HuH-7.5 (cell line): ENCODE results near the gene SEMA3B.
A peak's percentile ranks its signal among the peaks of the same experiment; 100 is the strongest.
"Not testable (repeated sequence)": the region's sequence is repeated elsewhere in the genome, so short reads cannot be mapped to it uniquely, and the experiment has no call there.

Source experiments
- DNase-seq: peaks from one replicate; pipeline ENCODE4 v3.0.0; 2011; ENCODE audit warnings: low spot score

Gene SEMA3B

GRCh38 chr3:50294089-50294488, 25.1 kb downstream of the SEMA3B start:
- DNase-seq: no peak

- no peak for DNase-seq
Observed at GRCh38 chr3:50294492-50295403, 25.8 kb downstream of the SEMA3B start.

DNA sequence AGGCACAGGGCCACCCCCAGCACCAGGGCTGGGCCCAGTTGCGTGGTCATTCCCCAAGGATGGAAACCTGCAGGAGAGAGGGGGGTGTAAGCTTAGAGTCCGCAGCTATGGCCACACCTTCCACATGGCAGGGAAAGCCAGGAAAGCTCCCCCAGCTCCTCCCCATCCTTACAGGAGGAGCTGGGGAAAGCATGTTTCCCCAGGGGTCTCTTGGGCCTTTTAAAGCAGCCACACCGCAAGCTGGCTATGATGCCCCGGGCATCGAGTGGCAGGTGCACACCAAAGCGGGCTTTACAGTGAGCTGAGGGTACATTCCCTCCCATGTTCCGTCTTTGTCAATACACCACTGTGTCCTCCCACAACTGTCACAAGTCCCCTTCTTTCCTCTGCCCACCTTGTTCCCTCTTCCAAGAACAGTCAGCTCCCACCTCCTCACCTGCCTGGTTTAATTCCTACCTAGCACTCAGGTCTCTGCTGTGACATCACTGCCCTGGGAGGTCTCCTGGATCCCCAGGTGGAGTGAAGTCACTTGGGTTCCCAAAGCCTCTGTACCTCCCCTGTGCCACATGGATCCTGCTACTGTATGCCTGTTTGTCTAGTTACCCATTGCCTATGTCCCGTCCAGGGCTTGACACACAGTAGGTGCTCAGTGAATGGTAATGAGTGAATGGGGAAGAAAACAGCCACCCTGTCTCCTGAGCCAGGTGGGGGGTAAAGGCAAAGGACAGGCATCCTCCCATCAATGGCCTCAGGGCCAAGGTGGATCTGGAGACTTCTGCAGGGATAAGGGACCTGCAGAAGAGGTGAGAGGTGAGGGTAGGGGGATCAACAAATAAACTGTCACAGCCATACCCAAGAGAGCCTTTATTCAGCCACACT, 26.8 kb downstream of the SEMA3B start:
- DNase-seq: no peak

DNA sequence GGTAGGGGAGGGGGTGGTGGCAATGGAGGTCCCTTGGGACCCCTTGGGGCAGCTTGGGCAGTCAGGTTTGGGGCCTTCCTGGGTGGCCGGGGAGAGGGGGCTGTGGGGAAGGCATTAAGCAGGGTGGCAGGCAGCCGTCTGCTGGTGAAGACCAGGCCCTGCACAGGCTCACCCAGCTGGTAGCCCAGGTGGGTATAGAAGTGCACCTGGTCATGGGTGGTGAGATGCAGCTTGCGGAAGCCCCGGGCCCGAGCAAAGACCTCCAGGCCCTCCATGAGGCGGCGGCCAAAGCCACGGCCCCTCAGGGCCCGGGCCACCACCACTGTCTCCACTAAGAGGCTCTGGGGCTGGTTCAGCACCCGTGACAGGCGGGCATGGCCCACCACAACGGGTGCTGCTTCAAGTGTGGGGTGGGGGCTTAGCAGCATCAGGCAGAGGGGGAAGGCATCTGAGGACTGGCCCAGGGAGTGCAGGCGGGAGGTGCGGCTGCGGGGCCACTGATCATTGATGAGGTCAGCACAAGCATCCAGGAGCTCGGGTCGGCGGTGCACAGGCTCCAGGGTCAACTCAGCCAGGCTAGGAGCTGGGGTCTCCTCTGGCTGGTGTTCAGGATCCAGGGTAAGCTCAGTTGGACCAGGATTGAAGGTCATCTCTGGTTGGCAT, 27.9 kb downstream of the SEMA3B start:
- DNase-seq: no peak

DNA sequence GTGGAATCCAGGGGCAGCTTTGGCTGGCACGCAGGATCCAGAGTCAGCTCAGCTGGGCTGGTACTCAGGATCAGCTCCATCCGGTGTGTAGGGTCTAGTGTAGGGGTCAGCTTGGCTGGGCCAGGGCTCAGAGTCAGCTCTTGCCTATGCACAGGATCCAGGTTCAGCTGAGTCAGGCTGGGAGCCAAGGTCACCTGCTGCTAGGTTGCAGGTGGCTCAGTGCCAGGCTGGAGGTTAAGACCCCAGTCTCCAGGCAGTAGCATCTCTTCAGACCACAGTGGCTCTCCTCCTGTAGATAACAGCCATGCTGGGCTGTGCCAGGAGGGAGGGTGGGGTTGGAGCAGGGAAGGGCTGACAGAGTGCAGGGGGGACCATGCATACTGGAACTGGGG, 28.4 kb downstream of the SEMA3B start:
- DNase-seq: no peak

DNA sequence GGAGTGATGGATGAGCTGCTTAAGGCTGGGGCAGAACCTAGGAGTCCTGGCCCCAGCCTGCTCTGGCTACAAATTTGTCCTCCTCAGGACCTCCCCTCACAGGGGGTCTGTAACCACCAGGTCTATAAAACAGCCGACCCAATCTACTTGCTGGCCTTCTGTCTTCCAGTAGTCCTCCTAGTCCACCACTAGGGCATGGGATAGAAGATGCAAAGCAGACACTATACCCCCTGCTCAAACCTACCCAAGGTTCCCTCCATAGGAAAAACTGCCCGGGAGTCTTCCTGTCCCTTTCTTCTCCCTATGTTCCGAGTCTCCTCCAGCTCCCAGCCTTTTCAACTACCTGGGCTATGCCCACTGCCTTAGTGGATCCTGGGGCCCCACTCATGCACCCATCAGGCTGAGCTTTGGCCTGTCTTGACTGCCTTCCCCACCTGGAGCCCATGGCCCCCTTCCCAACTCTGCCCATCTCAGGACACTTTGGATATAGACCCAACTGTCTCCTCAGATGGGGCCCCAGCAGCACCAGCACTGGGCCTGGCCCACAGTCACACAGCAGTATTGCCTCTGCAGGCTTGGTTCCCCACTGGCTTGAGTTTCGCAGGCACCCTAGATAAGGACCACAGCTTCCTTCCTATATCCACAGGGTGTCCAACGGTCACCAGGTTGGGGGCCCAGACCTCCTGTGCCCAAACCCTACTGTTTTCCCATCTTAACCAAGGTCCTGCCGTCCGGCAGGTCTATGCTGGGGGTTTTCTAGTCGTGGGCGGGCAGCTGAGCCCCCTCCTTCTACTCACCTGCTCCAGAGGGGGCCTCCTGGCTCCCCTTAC, 29.2 kb downstream of the SEMA3B start:
- peak; percentile 57 for DNase-seq

- peak; percentile 98 for DNase-seq
Observed at GRCh38 chr3:50298836-50299637, 30.1 kb downstream of the SEMA3B start, which contains the start of the genes HYAL3 and NAA80. Gene HYAL3, minus strand, starts transcription at chr3:50299405. Its CDS starts 3,803 bp downstream, at chr3:50295602. Gene NAA80, minus strand, starts transcription at chr3:50299405. Its CDS starts 1,942 bp downstream, at chr3:50297463.

GRCh38 chr3:50299638-50299928, 30.6 kb downstream of the SEMA3B start:
- DNase-seq: no peak

- DNase-seq: no peak
Observed at GRCh38 chr3:50299929-50300680, 31.2 kb downstream of the SEMA3B start.

DNA sequence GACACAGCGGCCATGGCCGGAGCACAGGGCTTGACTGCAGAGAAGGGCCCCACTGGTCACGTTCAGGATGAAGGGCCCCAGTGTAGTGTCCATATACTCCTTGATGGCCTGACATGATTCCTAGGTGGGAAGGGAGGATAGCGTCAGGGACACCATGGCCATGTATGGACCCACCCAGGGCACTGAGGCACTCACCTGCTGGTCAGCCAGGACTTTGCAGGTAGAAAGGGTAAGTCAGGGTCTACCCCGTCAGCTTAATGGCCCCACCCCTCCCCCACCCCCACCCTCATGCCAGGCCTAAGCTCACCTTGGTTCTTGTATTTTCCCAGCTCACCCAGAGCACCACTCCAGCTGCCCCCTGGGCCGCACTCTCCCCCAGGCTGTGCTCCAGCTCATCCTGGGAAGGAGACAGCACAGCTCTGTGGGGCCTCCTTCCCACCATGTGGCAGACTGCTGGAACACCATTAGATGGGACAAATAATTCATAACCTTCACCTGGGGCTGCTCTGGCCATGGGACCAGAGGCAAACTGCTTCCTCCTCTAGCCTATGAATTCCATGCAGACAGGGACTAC, 31.8 kb downstream of the SEMA3B start:
- no peak for DNase-seq

- no peak for DNase-seq
Observed at GRCh38 chr3:50302095-50303012, 33.4 kb downstream of the SEMA3B start.

GRCh38 chr3:50303013-50303815, 34.3 kb downstream of the SEMA3B start, which contains the start of gene HYAL1:
Gene HYAL1, minus strand, starts transcription at chr3:50303574. Its CDS starts 618 bp downstream, at chr3:50302956.
- DNase-seq: no peak

DNA sequence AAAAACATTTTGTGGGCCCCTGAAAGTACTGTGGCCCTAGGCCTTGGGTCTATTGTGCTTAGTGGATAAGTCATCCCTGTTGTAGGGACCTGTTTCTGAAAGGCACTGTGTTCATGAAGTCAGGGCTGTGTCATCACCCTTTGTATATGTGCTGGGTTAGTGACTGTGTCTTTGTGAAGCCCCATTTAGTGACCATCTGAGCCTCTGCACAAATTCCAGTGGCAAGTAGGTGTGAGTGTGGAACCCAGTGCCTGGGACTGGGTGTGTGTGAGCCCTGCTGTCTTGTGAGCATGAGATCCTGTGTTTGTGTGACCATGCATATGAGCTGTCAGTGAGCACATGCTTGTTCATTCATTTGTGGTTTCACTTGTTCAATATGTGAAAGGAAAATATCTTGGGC, 35.7 kb downstream of the SEMA3B start:
- DNase-seq: no peak

DNA sequence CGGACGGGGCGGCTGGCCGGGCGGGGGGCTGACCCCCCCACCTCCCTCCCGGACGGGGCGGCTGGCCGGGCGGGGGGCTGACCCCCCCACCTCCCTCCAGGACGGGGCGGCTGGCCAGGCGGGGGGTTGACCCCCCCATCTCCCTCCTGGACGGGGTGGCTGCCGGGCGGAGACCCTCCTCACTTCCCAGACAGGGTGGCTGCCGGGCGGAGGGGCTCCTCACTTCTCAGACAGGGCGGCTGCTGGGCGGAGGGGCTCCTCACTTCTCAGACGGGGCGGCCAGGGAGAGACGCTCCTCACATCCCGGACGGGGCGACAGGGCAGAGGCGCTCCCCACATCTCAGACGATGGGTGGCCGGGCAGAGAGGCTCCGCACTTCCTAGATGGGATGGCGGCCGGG, 43.1 kb downstream of the SEMA3B start:
- DNase-seq: not testable (repeated sequence)

GRCh38 chr3:50314342-50314741, 45.4 kb downstream of the SEMA3B start:
- DNase-seq: no peak

DNA sequence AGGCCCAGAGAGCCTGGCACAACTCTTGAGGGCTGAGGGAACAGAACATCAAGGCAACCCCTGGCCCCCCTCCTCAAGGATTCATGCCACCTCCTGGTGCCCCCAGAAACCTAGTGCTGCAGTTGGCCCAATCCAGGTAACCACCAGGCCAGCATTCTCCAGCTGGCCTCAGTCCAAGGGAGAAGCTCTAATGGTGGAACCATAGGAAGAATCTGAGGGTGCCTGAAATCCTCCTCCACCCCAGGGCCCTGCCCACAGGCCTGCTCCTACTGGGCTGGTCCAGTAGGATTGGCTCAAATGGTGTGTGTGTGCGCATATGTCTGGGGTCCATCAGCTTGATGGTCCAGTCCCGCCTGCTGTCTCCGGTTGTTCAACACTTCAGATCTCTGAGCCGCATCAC, 45.9 kb downstream of the SEMA3B start:
- DNase-seq: no peak

GRCh38 chr3:50316657-50317242, 47.8 kb downstream of the SEMA3B start:
- DNase-seq: no peak
